KOPT-K1 (cell line): ENCODE measurements around the gene ACP2.

Experiments used
- H3K27ac ChIP-seq: fragments of 200-600 bp; sonication (generic); 2 replicates; pipeline ENCODE4 v1.5.1; 2016; ENCODE audit warnings: antibody characterized with exemption, mild to moderate bottlenecking, low read depth, low read length; ENCODE audit not compliant: poor library complexity, severe bottlenecking
- H3K36me3 ChIP-seq: fragments of 200-600 bp; sonication (generic); 2 replicates; pipeline ENCODE4 v1.5.1; 2017; ENCODE audit warnings: antibody characterized with exemption, mild to moderate bottlenecking, low read length, moderate library complexity; ENCODE audit not compliant: insufficient read depth
- H3K9me3 ChIP-seq: fragments of 200-600 bp; sonication (generic); 2 replicates; pipeline ENCODE4 v1.5.1; 2017; ENCODE audit warnings: antibody characterized with exemption, low read length, mild to moderate bottlenecking; ENCODE audit not compliant: insufficient read depth, poor library complexity, severe bottlenecking

ACP2 gene

DNA sequence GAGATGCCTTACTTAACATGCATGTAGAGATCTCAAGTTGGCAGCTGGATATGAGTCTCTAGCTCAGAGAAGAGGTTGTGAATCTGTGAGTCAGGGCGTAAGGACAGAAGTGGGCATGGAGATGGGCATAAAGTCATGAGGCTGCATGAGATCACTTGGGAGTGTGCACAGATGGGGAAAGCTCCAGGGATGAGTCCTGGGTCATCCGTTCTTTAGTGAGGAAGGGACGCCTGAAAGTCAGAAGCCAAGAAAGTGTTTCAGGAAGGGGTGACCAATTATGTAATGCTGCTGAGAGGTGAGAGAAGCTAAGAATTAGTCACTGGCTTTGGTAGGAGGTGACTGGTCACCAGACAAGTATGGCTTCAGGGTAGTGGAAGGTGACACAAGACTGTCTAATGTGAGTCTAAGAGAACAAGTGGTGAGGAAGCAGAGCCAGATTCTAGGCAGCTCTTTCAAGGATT lies 6.7 kb downstream of the ACP2 start:
- no peaks in the 10 kb centered on the region for H3K9me3 ChIP-seq
- H3K36me3 ChIP-seq: peaks cover 94% of the 10 kb centered on the region
- no peak overlapping the region for H3K27ac ChIP-seq

DNA sequence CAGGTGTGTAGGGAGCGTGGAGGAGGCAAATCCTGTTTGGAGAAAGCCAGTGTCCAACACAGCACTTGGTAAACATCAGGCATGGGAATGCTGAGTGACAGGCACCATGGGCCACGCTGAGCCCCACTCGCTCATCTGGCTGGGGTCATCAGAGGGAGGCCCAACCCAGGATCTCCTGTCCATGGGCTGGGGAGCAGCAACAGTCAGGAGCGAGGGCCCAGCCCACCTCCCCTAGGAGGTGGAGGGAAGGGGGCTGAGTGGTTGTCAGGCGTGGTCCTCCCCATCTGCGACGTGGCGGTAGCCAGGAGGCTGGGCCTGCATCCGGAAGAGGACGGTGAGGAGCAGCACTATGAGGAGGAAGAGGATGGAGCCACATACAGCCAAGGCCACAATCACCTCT lies 8.8 kb downstream of the ACP2 start:
- H3K9me3 ChIP-seq: no peaks in the 10 kb centered on the region
- H3K27ac ChIP-seq: no peak overlapping the region
- H3K36me3 ChIP-seq: peaks cover 98% of the 10 kb centered on the region

DNA sequence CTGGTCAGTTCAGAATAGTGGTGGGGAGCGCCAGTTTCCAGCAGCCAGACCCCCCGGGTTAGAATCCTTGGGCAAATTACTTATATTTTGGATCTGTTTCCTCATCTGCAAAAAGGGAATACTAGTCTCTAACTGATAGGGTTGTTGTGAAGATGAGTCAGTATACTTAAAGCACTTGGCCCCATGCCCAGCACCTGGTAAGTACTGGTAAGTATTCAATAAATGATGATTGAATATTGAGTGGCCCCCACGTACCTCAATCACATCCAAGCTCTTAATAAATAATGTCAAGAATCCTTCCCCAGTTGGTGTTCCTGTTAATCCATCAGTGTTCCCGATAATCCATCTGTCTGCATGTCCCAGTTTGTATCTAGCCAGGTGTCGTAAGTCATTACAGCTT lies 12.1 kb downstream of the ACP2 start:
- Histone ChIP-seq H3K36me3 (peaks cover 86% of the 10 kb centered on the region), H3K9me3 (no peaks in the 10 kb centered on the region), H3K27ac (no peak overlapping the region)

DNA sequence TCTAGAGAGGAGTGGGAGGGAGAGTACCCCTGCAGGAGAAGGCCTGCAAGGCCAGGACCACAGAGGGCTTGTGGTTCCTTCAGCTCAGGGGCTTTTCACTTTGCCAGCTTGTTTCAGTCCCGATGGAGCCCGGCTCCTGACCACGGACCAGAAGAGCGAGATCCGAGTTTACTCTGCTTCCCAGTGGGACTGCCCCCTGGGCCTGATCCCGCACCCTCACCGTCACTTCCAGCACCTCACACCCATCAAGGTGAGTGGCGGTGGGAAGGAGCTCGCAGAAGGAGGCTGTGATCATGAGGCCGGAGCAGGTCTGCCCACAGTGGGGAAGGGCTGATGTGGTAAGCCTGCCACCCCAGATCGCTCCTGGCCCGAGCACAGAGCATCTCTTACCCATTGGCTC lies 13.5 kb downstream of the ACP2 start:
- no peak overlapping the region for H3K27ac ChIP-seq
- H3K9me3 ChIP-seq: no peaks in the 10 kb centered on the region
- H3K36me3 ChIP-seq: peaks cover 84% of the 10 kb centered on the region

DNA sequence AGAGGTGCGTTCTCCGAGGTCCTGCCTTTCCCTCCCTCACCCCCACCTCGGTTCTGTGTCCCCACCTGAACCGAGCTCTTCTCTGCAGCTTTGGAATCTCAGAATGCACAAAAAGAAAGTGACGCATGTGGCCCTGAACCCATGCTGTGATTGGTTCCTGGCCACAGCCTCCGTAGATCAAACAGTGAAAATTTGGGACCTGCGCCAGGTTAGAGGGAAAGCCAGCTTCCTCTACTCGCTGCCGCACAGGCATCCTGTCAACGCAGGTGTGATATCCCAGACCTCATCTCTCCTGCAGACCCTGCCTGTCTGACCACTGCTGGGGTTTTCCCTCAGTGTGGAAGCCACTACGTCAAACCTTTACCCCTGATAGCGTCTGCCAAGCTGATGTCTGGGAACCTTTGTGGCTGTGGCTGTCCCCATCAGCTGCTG lies 13.9 kb downstream of the ACP2 start:
- Histone ChIP-seq H3K27ac (no peak overlapping the region), H3K36me3 (peaks cover 84% of the 10 kb centered on the region), H3K9me3 (no peaks in the 10 kb centered on the region)

DNA sequence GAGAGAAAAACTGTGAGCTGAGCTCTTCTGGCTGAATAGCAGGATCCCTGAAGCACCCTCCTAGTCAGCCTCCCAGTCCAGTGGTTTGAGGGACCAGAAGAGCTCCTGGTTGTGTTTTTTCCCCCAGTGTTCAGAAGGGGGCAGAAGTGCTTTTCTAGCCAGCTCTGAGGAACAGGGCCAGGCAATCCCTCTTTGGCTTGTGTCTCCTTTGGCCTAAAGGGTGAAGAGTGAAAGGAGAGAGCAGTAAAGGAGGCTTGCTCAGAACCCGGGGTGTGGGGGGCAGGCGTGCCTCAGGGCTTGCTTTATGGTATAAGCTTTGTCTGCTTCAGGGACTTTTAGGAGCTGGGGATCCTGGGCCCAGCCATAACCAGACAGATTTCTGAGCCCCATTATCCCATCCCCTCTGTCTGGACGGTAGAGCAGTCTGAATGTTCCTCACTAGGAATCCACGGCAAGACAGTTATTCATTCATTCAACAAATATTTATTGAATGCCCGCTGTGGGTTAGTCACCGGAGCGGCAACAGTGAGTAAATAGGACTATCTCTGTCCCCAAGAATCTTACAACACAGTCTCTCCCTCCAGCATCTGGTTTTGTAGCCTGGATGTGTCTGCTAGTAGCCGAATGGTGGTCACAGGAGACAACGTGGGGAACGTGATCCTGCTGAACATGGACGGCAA lies 14.5 kb downstream of the ACP2 start:
- Histone ChIP-seq H3K9me3 (no peaks in the 10 kb centered on the region), H3K36me3 (peaks cover 84% of the 10 kb centered on the region), H3K27ac (no peak overlapping the region)

DNA sequence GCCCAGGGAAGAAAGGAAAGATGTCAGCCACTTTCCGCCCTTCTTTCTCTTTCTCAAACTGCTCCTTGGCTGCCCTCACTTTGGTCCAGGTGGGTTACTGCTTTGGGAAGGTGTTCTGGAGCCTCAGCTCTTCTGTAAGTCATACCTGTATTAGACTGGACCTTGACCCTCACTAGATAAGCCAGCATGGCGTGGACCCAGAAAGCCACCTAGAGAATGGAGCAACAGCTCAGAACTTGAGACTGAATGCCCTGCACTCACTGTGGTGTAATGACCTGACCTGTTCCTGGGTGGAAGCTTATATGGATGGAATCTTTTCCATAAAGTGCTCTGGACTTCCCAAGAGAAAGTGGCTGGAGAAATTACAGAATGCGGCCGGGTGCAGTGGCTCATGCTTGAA lies 15.6 kb downstream of the ACP2 start:
- Histone ChIP-seq H3K9me3 (no peaks in the 10 kb centered on the region), H3K27ac (no peak overlapping the region), H3K36me3 (peaks cover 84% of the 10 kb centered on the region)

DNA sequence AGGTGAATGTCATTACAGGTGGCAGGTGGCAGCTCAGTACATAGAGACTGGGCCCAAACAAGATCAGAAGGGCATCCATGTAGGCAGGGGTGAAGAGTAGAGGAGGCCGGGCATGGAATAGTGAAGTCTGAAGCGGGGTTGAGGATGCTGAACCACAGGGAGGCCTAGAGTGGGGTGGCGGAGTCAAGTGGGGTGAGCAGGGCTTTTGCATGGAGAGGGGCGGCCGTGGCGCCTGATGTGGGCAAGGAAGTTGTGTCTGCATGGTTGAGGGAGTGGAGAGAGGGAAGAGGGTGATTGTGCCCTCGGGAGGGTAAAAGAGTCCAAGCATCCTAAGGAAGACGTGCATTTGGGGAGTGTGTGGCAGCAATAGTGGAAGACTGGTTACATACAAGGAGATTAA lies 19.5 kb downstream of the ACP2 start:
- no peak overlapping the region for H3K27ac ChIP-seq
- H3K9me3 ChIP-seq: no peaks in the 10 kb centered on the region
- H3K36me3 ChIP-seq: peaks cover 76% of the 10 kb centered on the region

DNA sequence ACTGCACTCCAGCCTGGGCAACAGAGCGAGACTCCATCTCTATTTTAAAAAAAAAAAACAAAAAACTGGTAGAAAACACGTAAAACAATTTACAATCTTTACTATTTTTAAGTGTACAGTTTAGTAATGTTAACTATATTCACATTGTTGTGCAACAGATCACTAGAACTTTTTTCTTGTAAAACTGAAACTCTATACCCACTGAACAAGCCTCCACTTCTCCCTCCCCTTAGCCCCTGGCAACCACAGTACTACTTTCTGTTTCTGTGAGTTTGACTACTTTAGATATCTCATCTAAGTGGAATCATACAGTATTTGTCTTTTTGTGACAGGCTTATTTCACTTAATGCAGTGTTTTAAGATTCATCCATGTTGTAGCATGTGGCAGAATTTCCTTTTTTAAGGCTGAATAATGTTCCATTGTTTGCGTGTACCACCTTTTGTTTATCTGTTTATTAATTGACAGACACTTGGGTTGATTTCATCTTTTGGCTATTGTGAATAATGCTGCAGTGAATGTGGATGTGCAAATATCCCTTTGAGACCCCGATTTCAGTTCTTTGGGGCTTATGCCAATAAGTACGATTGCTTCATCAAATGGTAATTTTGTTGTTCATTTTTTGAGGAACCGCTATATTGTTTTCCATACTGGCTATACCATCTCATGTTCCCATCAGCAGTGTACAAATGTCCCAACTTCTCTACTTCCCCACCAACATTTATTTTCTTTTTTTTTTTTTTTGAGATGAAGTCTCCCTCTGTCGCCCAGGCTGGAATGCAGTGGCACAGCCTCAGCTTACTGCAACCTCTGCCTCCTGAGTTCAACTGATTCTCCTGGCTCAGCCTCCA lies 22.8 kb downstream of the ACP2 start:
- peaks cover 80% of the 10 kb centered on the region for H3K36me3 ChIP-seq

GRCh38 chr11:47222696-47223095 lies 25.9 kb downstream of the ACP2 start:
- Histone ChIP-seq H3K9me3 (no peaks in the 10 kb centered on the region), H3K36me3 (peaks cover 76% of the 10 kb centered on the region), H3K27ac (no peak overlapping the region)

More for the DNA sequence above, 22.8 kb downstream of the ACP2 start:
- H3K27ac ChIP-seq: no peak overlapping the region
- H3K9me3 ChIP-seq: no peaks in the 10 kb centered on the region

GRCh38 chr11:47220401-47220821 lies 28.2 kb downstream of the ACP2 start:
- H3K36me3 ChIP-seq: peaks cover 62% of the 10 kb centered on the region
- no peak overlapping the region for H3K27ac ChIP-seq
- no peaks in the 10 kb centered on the region for H3K9me3 ChIP-seq

- no peaks in the 10 kb centered on the region for H3K9me3 ChIP-seq
- H3K36me3 ChIP-seq: peaks cover 37% of the 10 kb centered on the region
- peak overlapping the region; percentile 96 for H3K27ac ChIP-seq
Measured at GRCh38 chr11:47216121-47216798, 32.4 kb downstream of the ACP2 start.

DNA sequence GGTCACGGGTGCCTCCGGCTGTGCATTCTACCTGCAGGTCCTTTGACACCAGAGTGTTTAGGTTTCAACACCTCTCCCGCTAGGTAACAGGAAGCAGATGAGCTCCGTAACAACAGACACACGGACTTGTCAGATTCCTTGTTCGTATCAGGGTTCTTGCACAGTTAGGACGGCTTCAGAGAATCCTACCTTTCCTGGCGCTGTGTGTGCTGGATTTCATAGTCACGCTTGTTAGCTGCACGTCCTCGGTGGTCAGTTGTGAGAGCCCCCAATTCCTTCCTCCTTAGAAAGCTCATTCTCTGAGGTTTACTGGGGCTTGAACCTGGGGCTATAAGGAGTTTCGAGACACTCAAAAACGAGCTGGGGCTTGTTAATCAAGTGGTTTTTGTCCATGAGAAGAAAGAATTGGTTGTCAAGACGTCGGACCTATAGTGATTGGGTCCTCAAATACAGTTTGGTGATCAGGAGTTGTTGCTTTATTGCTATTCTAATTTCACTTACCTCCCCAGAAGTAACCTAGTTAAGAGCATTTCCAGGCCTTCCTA lies 33.2 kb downstream of the ACP2 start:
- Histone ChIP-seq H3K9me3 (no peaks in the 10 kb centered on the region), H3K36me3 (peaks cover 33% of the 10 kb centered on the region), H3K27ac (peak overlapping the region; percentile 96)

- H3K27ac ChIP-seq: peak overlapping the region; percentile 96
- H3K9me3 ChIP-seq: no peaks in the 10 kb centered on the region
- peaks cover 19% of the 10 kb centered on the region for H3K36me3 ChIP-seq
Measured at GRCh38 chr11:47213950-47214565, 34.6 kb downstream of the ACP2 start.
